MM.1S (cell line): Measurements from ENCODE around the gene DNAI1.

Experiments
- DNase-seq: peaks from one replicate; pipeline ENCODE4 v3.0.0-alpha.2; 2015
- H2AFZ ChIP-seq: fragments of 300-600 bp; sonication (generic); 2 replicates; pipeline ENCODE4 v1.6.0; 2016; ENCODE audit warnings: antibody characterized with exemption, low read length
- H3F3A ChIP-seq: fragments of 300-600 bp; sonication (generic); 2 replicates; pipeline ENCODE4 v1.6.1; 2016; ENCODE audit warnings: mild to moderate bottlenecking, antibody characterized with exemption, low read length, moderate library complexity, mixed read lengths; ENCODE audit not compliant: insufficient read depth
- H3K27ac ChIP-seq: fragments of 300-600 bp; sonication (generic); 2 replicates; pipeline ENCODE4 v1.5.1; 2016; ENCODE audit warnings: mild to moderate bottlenecking, low read length
- H3K27me3 ChIP-seq: fragments of 300-600 bp; sonication (generic); replicated peaks from 2 replicates; pipeline ENCODE4 v1.6.0; 2016; ENCODE audit warnings: low read length; ENCODE audit not compliant: insufficient read depth
- H3K36me3 ChIP-seq: fragments of 300-600 bp; sonication (generic); replicated peaks from 2 replicates; pipeline ENCODE4 v1.6.1; 2016; ENCODE audit warnings: mild to moderate bottlenecking, low read length, mixed read lengths; ENCODE audit not compliant: insufficient read depth
- H3K4me1 ChIP-seq: fragments of 300-600 bp; sonication (generic); 2 replicates; pipeline ENCODE4 v1.6.1; 2016; ENCODE audit warnings: low read length, mixed read lengths
- H3K4me2 ChIP-seq: fragments of 300-600 bp; sonication (generic); 2 replicates; pipeline ENCODE4 v1.6.0; 2016; ENCODE audit warnings: low read depth, low read length
- H3K4me3 ChIP-seq: fragments of 300-600 bp; sonication (generic); 2 replicates; pipeline ENCODE4 v1.5.1; 2016; ENCODE audit warnings: low read length, mixed read lengths
- H3K79me2 ChIP-seq: fragments of 300-600 bp; sonication (generic); 2 replicates; pipeline ENCODE4 v1.6.1; 2016; ENCODE audit warnings: mixed run types, low read length, mixed read lengths
- H3K9ac ChIP-seq: fragments of 300-600 bp; sonication (generic); 2 replicates; pipeline ENCODE4 v1.6.1; 2016; ENCODE audit warnings: low read length, mixed read lengths
- H3K9me2 ChIP-seq: fragments of 300-600 bp; sonication (generic); replicated peaks from 2 replicates; pipeline ENCODE4 v1.6.1; 2016; ENCODE audit warnings: mild to moderate bottlenecking, low read length, mixed read lengths; ENCODE audit not compliant: insufficient read depth
- H3K9me3 ChIP-seq: fragments of 300-600 bp; sonication (generic); replicated peaks from 2 replicates; pipeline ENCODE4 v1.6.1; 2016; ENCODE audit warnings: mild to moderate bottlenecking, low read length, mixed read lengths; ENCODE audit not compliant: insufficient read depth
- H4K20me1 ChIP-seq: fragments of 300-600 bp; sonication (generic); 2 replicates; pipeline ENCODE4 v1.6.1; 2016; ENCODE audit warnings: mild to moderate bottlenecking, low read length, moderate library complexity, mixed read lengths; ENCODE audit not compliant: insufficient read depth
- CTCF ChIP-seq: fragments of 300-600 bp; sonication (generic); IDR thresholded peaks from 2 replicates; pipeline ENCODE4 v1.5.1; 2016; ENCODE audit warnings: antibody characterized with exemption, low read length, mixed read lengths
- EZH2 ChIP-seq: fragments of 300-600 bp; sonication (generic); optimal IDR thresholded peaks from 2 replicates; pipeline ENCODE3; 2017; ENCODE audit warnings: low read depth, mild to moderate bottlenecking, antibody characterized with exemption, low read length, mixed read lengths
- EZH2phosphoT487 ChIP-seq: fragments of 300-600 bp; sonication (generic); IDR thresholded peaks from 2 replicates; pipeline ENCODE4 v1.6.1; 2018; ENCODE audit warnings: antibody characterized with exemption, low read length

Gene DNAI1

DNA sequence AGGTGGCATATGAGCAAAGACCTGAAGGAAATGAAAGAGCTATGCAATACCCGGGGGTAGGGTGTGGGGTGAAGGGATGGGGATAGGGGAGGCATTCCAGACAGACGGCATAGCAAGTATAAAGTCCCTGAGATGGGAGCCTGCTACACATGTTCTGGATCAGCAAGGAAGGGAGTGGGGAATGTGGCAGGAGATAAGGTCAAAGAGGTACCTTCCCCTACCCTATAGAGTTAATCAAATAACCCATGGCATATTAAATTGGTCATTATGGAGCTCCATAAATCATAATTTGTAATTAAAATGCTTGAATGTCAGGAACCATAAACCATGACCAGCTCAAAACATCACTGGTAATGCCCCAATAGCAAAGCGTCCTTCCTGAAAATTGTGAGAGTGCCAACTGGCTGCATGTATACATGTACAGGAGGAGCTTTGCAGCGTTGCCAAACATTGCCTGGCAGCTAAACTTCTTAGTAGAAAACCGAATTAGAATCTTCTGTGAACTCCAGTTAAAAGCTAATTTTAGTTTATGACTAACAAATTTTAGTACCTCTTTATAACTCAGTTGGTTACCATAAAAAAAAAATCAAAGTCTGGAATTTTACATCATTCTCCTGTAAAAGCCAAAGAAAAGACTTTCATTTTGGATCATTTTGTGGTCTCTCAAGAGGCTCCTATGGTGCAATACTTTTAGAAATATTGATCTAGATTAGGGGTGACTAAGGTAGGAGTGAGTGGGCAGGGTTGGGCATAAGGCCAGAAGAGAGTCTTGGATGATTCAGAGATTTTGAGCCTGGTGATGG is 4.7 kb downstream of the DNAI1 start:
- no peak for TF ChIP-seq EZH2
- TF ChIP-seq EZH2phosphoT487 = no peak
- TF ChIP-seq CTCF = no peak
- H3K4me2 ChIP-seq = no peak overlapping the region
- H4K20me1 ChIP-seq = no peaks in the 10 kb centered on the region
- no peaks in the 10 kb centered on the region for H3K9me2 ChIP-seq
- no peak overlapping the region for H2AFZ ChIP-seq
- no peak for DNase-seq
- H3K27ac ChIP-seq = no peak overlapping the region
- H3K79me2 ChIP-seq = no peaks in the 10 kb centered on the region
- no peaks in the 10 kb centered on the region for H3K4me1 ChIP-seq
- no peaks in the 10 kb centered on the region for H3K36me3 ChIP-seq
- H3F3A ChIP-seq = no peaks in the 10 kb centered on the region
- H3K27me3 ChIP-seq = no peaks in the 10 kb centered on the region
- no peak overlapping the region for H3K4me3 ChIP-seq
- H3K9me3 ChIP-seq = no peaks in the 10 kb centered on the region
- H3K9ac ChIP-seq = no peak overlapping the region

DNA sequence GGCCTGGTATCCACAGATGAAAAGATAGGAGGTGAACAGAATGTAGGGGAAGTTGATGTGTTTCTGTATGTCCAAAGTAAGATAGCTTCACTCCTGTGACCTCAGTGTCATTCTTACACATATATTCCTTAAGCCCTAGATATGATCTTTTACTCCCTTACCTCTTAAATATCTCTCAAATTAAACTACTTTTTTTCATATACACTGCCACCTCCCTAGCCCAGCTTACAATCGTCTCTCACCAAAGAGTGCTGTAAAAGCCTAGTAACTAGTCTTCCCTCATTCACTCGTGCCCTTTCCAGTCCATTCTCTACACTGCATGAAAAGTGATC is 5.3 kb downstream of the DNAI1 start:
- H3F3A ChIP-seq = no peaks in the 10 kb centered on the region
- H3K9me3 ChIP-seq = no peaks in the 10 kb centered on the region
- no peaks in the 10 kb centered on the region for H3K36me3 ChIP-seq
- DNase-seq = no peak
- TF ChIP-seq EZH2 = no peak
- TF ChIP-seq CTCF = no peak
- no peak for TF ChIP-seq EZH2phosphoT487
- H3K4me1 ChIP-seq = no peaks in the 10 kb centered on the region
- no peak overlapping the region for H2AFZ ChIP-seq
- H3K27me3 ChIP-seq = no peaks in the 10 kb centered on the region
- no peaks in the 10 kb centered on the region for H4K20me1 ChIP-seq
- no peaks in the 10 kb centered on the region for H3K9me2 ChIP-seq
- no peak overlapping the region for H3K9ac ChIP-seq
- no peaks in the 10 kb centered on the region for H3K79me2 ChIP-seq
- no peak overlapping the region for H3K4me2 ChIP-seq
- no peak overlapping the region for H3K4me3 ChIP-seq
- no peak overlapping the region for H3K27ac ChIP-seq

- H3K4me3 ChIP-seq = no peak overlapping the region
- H3K79me2 ChIP-seq = no peaks in the 10 kb centered on the region
- no peaks in the 10 kb centered on the region for H3F3A ChIP-seq
- no peak overlapping the region for H2AFZ ChIP-seq
- no peaks in the 10 kb centered on the region for H3K36me3 ChIP-seq
- H4K20me1 ChIP-seq = no peaks in the 10 kb centered on the region
- H3K27ac ChIP-seq = no peak overlapping the region
- H3K4me1 ChIP-seq = no peaks in the 10 kb centered on the region
- H3K27me3 ChIP-seq = no peaks in the 10 kb centered on the region
- no peaks in the 10 kb centered on the region for H3K9me2 ChIP-seq
- no peak for TF ChIP-seq EZH2
- TF ChIP-seq CTCF = no peak
- H3K9ac ChIP-seq = no peak overlapping the region
- H3K4me2 ChIP-seq = no peak overlapping the region
- DNase-seq = no peak
- H3K9me3 ChIP-seq = no peaks in the 10 kb centered on the region
Measured at GRCh38 chr9:34464571-34464970, 6.0 kb downstream of the DNAI1 start.
